ENCODE results near the gene ELF4.

ELF4 gene

GRCh38 chrX:130051176-130051845 is 59.0 kb downstream of the ELF4 start:
- H3K27ac ChIP-seq: no peak overlapping the region
- no peak for TF ChIP-seq ZFX (IDR thresholded peaks at IDR 0.05)
- TF ChIP-seq CTCF (conservative IDR thresholded peaks at IDR 0.05): no peak

- TF ChIP-seq ZFX (IDR thresholded peaks at IDR 0.05) (no peak), CTCF (conservative IDR thresholded peaks at IDR 0.05) (no peak)
- no peak overlapping the region for H3K27ac ChIP-seq
Measured at GRCh38 chrX:130049821-130050220, 60.5 kb downstream of the ELF4 start.

- TF ChIP-seq CTCF (conservative IDR thresholded peaks at IDR 0.05) (no peak), ZFX (IDR thresholded peaks at IDR 0.05) (no peak)
- no peak overlapping the region for H3K27ac ChIP-seq
Measured at GRCh38 chrX:130048686-130049222, 61.5 kb downstream of the ELF4 start.

- TF ChIP-seq ZFX (IDR thresholded peaks at IDR 0.05) (no peak), CTCF (conservative IDR thresholded peaks at IDR 0.05) (no peak)
Measured at GRCh38 chrX:130047416-130047815, 62.9 kb downstream of the ELF4 start.

GRCh38 chrX:130039847-130040246 is 70.5 kb downstream of the ELF4 start:
- H3K27ac ChIP-seq: no peak overlapping the region
- no peak for TF ChIP-seq CTCF (conservative IDR thresholded peaks at IDR 0.05)
- TF ChIP-seq ZFX (IDR thresholded peaks at IDR 0.05): no peak

More at GRCh38 chrX:130047416-130047815, 62.9 kb downstream of the ELF4 start:
- H3K27ac ChIP-seq: no peak overlapping the region

GRCh38 chrX:130034178-130034577 is 76.1 kb downstream of the ELF4 start:
- no peak overlapping the region for H3K27ac ChIP-seq
- no peak for TF ChIP-seq CTCF (conservative IDR thresholded peaks at IDR 0.05)
- no peak for TF ChIP-seq ZFX (IDR thresholded peaks at IDR 0.05)

DNA sequence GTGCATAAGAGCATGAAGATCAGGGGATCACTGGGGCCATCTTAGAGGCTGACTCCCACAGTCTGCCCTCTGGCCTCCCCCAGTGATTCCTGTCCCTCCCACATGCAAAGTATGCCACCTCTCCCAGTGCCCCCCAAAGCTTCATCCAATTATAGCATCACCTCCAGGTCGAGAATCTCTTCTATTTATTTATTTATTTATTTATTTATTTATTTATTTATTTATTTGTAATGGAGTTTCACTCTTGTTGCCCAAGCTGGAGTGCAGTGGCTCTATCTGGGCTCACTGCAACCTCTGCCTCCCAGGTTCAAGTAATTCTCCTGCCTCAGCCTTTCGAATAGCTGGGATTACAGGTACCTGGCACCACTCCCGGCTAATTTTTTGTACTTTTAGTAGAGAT is 77.7 kb downstream of the ELF4 start:
- TF ChIP-seq CTCF (conservative IDR thresholded peaks at IDR 0.05) (no peak), ZFX (IDR thresholded peaks at IDR 0.05) (no peak)

More for the DNA sequence above, 77.7 kb downstream of the ELF4 start:
- no peak overlapping the region for H3K27ac ChIP-seq
